Osteoblast (primary cell): ENCODE results near the gene HPRT1. TPM values are rescaled to one million over a fixed set of nuclear protein-coding genes. Genes with fewer than 3 reads are reported as not detected.
A peak's percentile ranks its signal among the peaks of the same experiment; 100 is the strongest.

Experiments
- DNase-seq: peaks from one replicate; pipeline ENCODE4 v3.0.0; 2011; ENCODE audit warnings: low spot score, mixed read lengths; ENCODE audit not compliant: insufficient read length; ENCODE audit errors: missing footprints
- H2AFZ ChIP-seq: 2 replicates; pipeline ENCODE4 v1.6.0; 2011; ENCODE audit warnings: mild to moderate bottlenecking, low read length
- H3K27ac ChIP-seq: 2 replicates; pipeline ENCODE4 v1.5.1; 2011; ENCODE audit warnings: mild to moderate bottlenecking, low read depth, low read length, moderate library complexity
- H3K27me3 ChIP-seq: 2 replicates; pipeline ENCODE4 v1.6.0; 2012; ENCODE audit warnings: mild to moderate bottlenecking, control low read depth, inconsistent platforms, low read length, moderate library complexity; ENCODE audit not compliant: insufficient read depth
- H3K36me3 ChIP-seq: 2 replicates; pipeline ENCODE4 v1.5.1; 2011; ENCODE audit warnings: mild to moderate bottlenecking, low read length, control low read depth, moderate library complexity; ENCODE audit not compliant: insufficient read depth
- H3K4me1 ChIP-seq: 2 replicates; pipeline ENCODE4 v1.5.1; 2011; ENCODE audit warnings: mild to moderate bottlenecking, low read length, control low read depth, moderate library complexity; ENCODE audit not compliant: insufficient read depth
- H3K4me2 ChIP-seq: 2 replicates; pipeline ENCODE4 v1.6.0; 2011; ENCODE audit warnings: mild to moderate bottlenecking, low read length; ENCODE audit not compliant: insufficient read depth
- H3K4me3 ChIP-seq: fragments of 200-600 bp; sonication (generic); 3 replicates; pipeline ENCODE4 v1.5.1; 2012; ENCODE audit warnings: mild to moderate bottlenecking, low read length, inconsistent platforms; ENCODE audit not compliant: insufficient read depth
- H3K79me2 ChIP-seq: 2 replicates; pipeline ENCODE4 v1.6.0; 2012; ENCODE audit warnings: mild to moderate bottlenecking, low read length, control low read depth, inconsistent platforms; ENCODE audit not compliant: insufficient read depth
- H3K9me3 ChIP-seq: 2 replicates; pipeline ENCODE4 v1.5.1; 2011; ENCODE audit warnings: low read depth, low read length, control low read depth
- H4K20me1 ChIP-seq: 2 replicates; pipeline ENCODE4 v1.6.0; 2012; ENCODE audit warnings: mild to moderate bottlenecking, low read length, control low read depth; ENCODE audit not compliant: insufficient read depth
- CTCF ChIP-seq: IDR thresholded peaks from 2 replicates; pipeline ENCODE4 v1.5.1; 2011; ENCODE audit warnings: mild to moderate bottlenecking, low read depth, low read length, moderate library complexity; ENCODE audit errors: extremely low read depth
- total RNA-seq: library from RNA; depleted of rRNA; stranded (reverse); fragments of >200 nt; gene quantifications from 2 replicates; pipeline ENCODE4 v1.2.3, GENCODE V29; 2012

HPRT1 gene
- total RNA-seq, 1 donor, result 6.2 TPM

- H3K4me1 ChIP-seq, result no peaks in the 10 kb centered on the region
- no peak overlapping the region for H3K4me3 ChIP-seq
- H4K20me1 ChIP-seq, result no peaks in the 10 kb centered on the region
- H3K36me3 ChIP-seq, result no peaks in the 10 kb centered on the region
- H3K4me2 ChIP-seq, result no peak overlapping the region
- no peak overlapping the region for H2AFZ ChIP-seq
- no peak for TF ChIP-seq CTCF
- no peaks in the 10 kb centered on the region for H3K27me3 ChIP-seq
- H3K79me2 ChIP-seq, result no peaks in the 10 kb centered on the region
- H3K9me3 ChIP-seq, result no peaks in the 10 kb centered on the region
- DNase-seq, result no peak
- no peak overlapping the region for H3K27ac ChIP-seq
These were observed 42.0 kb downstream of the HPRT1 start for GRCh38 chrX:134501941-134502340.

- no peak overlapping the region for H3K4me2 ChIP-seq
- H4K20me1 ChIP-seq, result no peaks in the 10 kb centered on the region
- H3K79me2 ChIP-seq, result no peaks in the 10 kb centered on the region
- no peak for DNase-seq
- H3K4me1 ChIP-seq, result no peaks in the 10 kb centered on the region
- no peak overlapping the region for H2AFZ ChIP-seq
- no peak for TF ChIP-seq CTCF
- H3K36me3 ChIP-seq, result no peaks in the 10 kb centered on the region
- no peak overlapping the region for H3K4me3 ChIP-seq
- H3K9me3 ChIP-seq, result no peaks in the 10 kb centered on the region
- H3K27ac ChIP-seq, result no peak overlapping the region
- H3K27me3 ChIP-seq, result no peaks in the 10 kb centered on the region
These were observed 42.7 kb downstream of the HPRT1 start for GRCh38 chrX:134502686-134503085.

- no peak for TF ChIP-seq CTCF
- Histone ChIP-seq H3K4me1 (peaks cover 4% of the 10 kb centered on the region), H3K36me3 (no peaks in the 10 kb centered on the region), H2AFZ (no peak overlapping the region), H3K79me2 (no peaks in the 10 kb centered on the region), H3K4me2 (no peak overlapping the region), H3K4me3 (no peak overlapping the region), H3K27ac (peak overlapping the region; percentile 52), H3K27me3 (no peaks in the 10 kb centered on the region), H4K20me1 (no peaks in the 10 kb centered on the region), H3K9me3 (no peaks in the 10 kb centered on the region)
- DNase-seq, result peak; percentile 68
These were observed 52.6 kb downstream of the HPRT1 start for GRCh38 chrX:134512566-134512965.

- no peak for DNase-seq
- no peak overlapping the region for H3K4me2 ChIP-seq
These were observed 53.1 kb downstream of the HPRT1 start for GRCh38 chrX:134513091-134513490.

More at GRCh38 chrX:134513091-134513490, 53.1 kb downstream of the HPRT1 start:
- Histone ChIP-seq H3K27me3 (no peaks in the 10 kb centered on the region), H4K20me1 (no peaks in the 10 kb centered on the region), H3K36me3 (no peaks in the 10 kb centered on the region), H3K27ac (peak overlapping the region; percentile 28), H3K4me1 (peaks cover 4% of the 10 kb centered on the region), H3K4me3 (no peak overlapping the region), H3K9me3 (no peaks in the 10 kb centered on the region), H2AFZ (no peak overlapping the region), H3K79me2 (no peaks in the 10 kb centered on the region)
- TF ChIP-seq CTCF, result no peak
